Measurements from ENCODE around the gene CFAP221. TPM values are rescaled to one million over a fixed set of nuclear protein-coding genes. Genes with fewer than 3 reads are reported as not detected.
A peak's percentile ranks its signal among the peaks of the same experiment; 100 is the strongest.

CFAP221 gene
- total RNA-seq, 1 experiment from 2014 or later, result 0.20 TPM

DNA sequence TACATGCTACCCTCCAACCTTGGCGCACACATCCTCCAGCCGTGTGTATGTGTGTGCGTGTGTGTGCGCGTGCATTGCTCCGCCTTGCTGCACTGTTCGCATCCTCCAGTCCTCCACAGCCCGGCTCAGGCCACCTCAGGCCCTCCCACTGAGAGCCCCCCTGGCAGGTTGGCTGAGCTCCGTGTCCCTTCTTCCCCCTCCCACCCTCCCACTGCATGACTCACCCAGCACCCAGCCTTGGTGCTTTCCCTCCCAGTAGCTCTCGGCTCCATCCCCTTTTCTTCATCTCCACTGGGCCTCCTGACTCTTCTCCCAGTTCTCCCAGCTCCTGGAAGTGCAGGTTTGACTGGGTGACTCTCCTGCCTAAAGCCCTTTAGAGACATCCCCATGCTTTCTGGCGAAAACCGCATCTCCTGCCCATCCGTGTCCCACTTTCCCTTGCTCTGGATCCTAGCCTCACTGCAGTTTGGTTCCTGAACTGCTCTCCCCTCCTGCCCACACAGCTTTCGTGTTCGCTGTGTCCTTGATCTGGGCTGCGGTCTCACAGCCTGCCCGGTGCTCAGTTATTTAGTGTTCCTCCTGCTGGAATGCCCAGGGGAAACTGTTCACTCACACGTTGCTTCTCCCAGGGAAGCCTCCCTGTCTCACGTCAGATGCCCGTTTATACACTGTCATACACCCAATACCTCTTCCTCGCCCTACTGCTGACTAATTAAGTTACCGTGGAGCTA lies 139.6 kb downstream of the CFAP221 start:
- H2BK15ac ChIP-seq (ENCODE audit: low read depth, low read length), result no peak overlapping the region
- H3K9me3 ChIP-seq (ENCODE audit: control insufficient read depth, low read depth, low read length), result no peaks in the 10 kb centered on the region
- peaks cover 7% of the 10 kb centered on the region for H3K23me2 ChIP-seq (ENCODE audit: insufficient read length, low read depth, low read length, poor library complexity, severe bottlenecking)
- H3K4me2 ChIP-seq (ENCODE audit: insufficient read depth, insufficient read length, low read length), result no peak overlapping the region
- H3K36me3 Mint-ChIP-seq (ENCODE audit: insufficient read depth in 1 of 3, low read depth in 3 of 3), result peaks cover 22 to 43% (median 28%) of the 10 kb centered on the region in 3 experiments
- H3K27ac Mint-ChIP-seq, result peak overlapping the region; percentile 69 to 89 (median 79); a peak in 6 of 7 replicates
- no CpG with 5 or more reads among the region's 22 CpGs for WGBS (ENCODE audit: extremely low coverage, insufficient read length, low lambda C conversion rate)
- no peak overlapping the region for H2BK20ac ChIP-seq (ENCODE audit: low read depth, low read length, poor library complexity, severe bottlenecking)
- H3K56ac ChIP-seq (ENCODE audit: insufficient read length, low read depth, low read length), result no peak overlapping the region
- no peak overlapping the region for H3T11ph ChIP-seq (ENCODE audit: low read length)
- peaks cover 8% of the 10 kb centered on the region; the same call in 1 of the 2 replicates for H3K79me2 ChIP-seq (ENCODE audit: insufficient read depth, low read length)
- H2BK12ac ChIP-seq (ENCODE audit: insufficient read length, low read depth, low read length), result no peak overlapping the region
- DNase-seq, result no peak
- H3K4ac ChIP-seq (ENCODE audit: low read depth, low read length), result no peak overlapping the region
- H3K23ac ChIP-seq (ENCODE audit: insufficient read length, low read depth, low read length), result no peak overlapping the region
- H3K79me1 ChIP-seq (ENCODE audit: insufficient read depth, low read depth, low read length, poor library complexity, severe bottlenecking), result peaks cover 3% of the 10 kb centered on the region
- H3K27me3 ChIP-seq (ENCODE audit: insufficient read depth, low read length), result no peaks in the 10 kb centered on the region
- no peaks in the 10 kb centered on the region for H3K9me3 Mint-ChIP-seq
- H4K8ac ChIP-seq (replicated peaks; ENCODE audit: insufficient read length, low read depth, low read length), result no peak overlapping the region
- no peak overlapping the region for H2AFZ ChIP-seq (ENCODE audit: low read length)
- no peak overlapping the region for H2AK5ac ChIP-seq (ENCODE audit: insufficient read length, low read length)
- no peak overlapping the region for H4K91ac ChIP-seq (ENCODE audit: insufficient read length, low read depth, low read length)
- no peaks in the 10 kb centered on the region for H4K20me1 ChIP-seq (ENCODE audit: control insufficient read depth, insufficient read depth, insufficient read length)
- no peaks in the 10 kb centered on the region for H3K27me3 Mint-ChIP-seq (ENCODE audit: low read depth)
- H3K4me3 Mint-ChIP-seq, result no peak overlapping the region; a peak in 1 of 5 replicates
- no peak overlapping the region for H2BK120ac ChIP-seq (ENCODE audit: low read depth, low read length, poor library complexity, severe bottlenecking)
- no peak overlapping the region for H4K5ac ChIP-seq (ENCODE audit: insufficient read length, low read depth, low read length)
- no peak overlapping the region for H3K14ac ChIP-seq (ENCODE audit: insufficient read depth, low read length)
- no peak overlapping the region for H2BK5ac ChIP-seq (ENCODE audit: insufficient read length, low read length)
- peaks cover 4% of the 10 kb centered on the region for H3K4me1 ChIP-seq (ENCODE audit: insufficient read depth, low read length)
- H3K18ac ChIP-seq (ENCODE audit: insufficient read length, low read depth, low read length), result no peak overlapping the region
- no peak overlapping the region for H3K9ac ChIP-seq (ENCODE audit: extremely low read depth, insufficient read length, low read length)
- TF ChIP-seq CTCF (conservative IDR thresholded peaks at IDR 0.05), result no peak
- peaks cover 36 to 37% of the 10 kb centered on the region in 2 experiments for H3K4me1 Mint-ChIP-seq
- no peak overlapping the region for H3K27ac ChIP-seq (ENCODE audit: insufficient read length, low read depth, low read length)

Data from H9 (cell line).